Mesothelial cell of epicardium (in vitro differentiated cells): Measurements from ENCODE around the gene KRTAP4-11. TPM values are rescaled to one million over a fixed set of nuclear protein-coding genes. Genes with fewer than 3 reads are reported as not detected.
"Not testable (repeated sequence)": the region's sequence is repeated elsewhere in the genome, so short reads cannot be mapped to it uniquely, and the experiment has no call there.

Experiments
- DNase-seq, 2 experiments: peaks; one replicate each; pipeline ENCODE4 v3.0.0; 2021; ENCODE audit warnings: low spot score in 2 of 2; ENCODE audit not compliant: unreplicated experiment in 2 of 2
- H3K27ac Mint-ChIP-seq: 2 replicates; pipeline ENCODE4 v1.8.0; 2021; ENCODE audit warnings: mixed read lengths
- H3K27me3 Mint-ChIP-seq: 2 replicates; pipeline ENCODE4 v1.8.0; 2021; ENCODE audit warnings: low read depth, mixed read lengths
- H3K36me3 Mint-ChIP-seq: 2 replicates; pipeline ENCODE4 v1.8.0; 2021; ENCODE audit warnings: mixed read lengths
- H3K4me1 Mint-ChIP-seq: 2 replicates; pipeline ENCODE4 v1.8.0; 2021; ENCODE audit warnings: mixed read lengths
- H3K4me3 Mint-ChIP-seq: 2 replicates; pipeline ENCODE4 v1.8.0; 2021; ENCODE audit warnings: mild to moderate bottlenecking, moderate library complexity, mixed read lengths
- H3K9me3 Mint-ChIP-seq: 2 replicates; pipeline ENCODE4 v1.8.0; 2021; ENCODE audit warnings: mixed read lengths
- total RNA-seq: library from RNA; stranded (reverse); gene quantifications from 3 replicates; pipeline ENCODE4 v1.2.1, GENCODE V29; 2021
- TF ChIP-seq, protein P1 (sequence below): fragments of 200-600 bp; sonication (generic); IDR thresholded peaks from one replicate; pipeline ENCODE4 v1.5.0; 2021; ENCODE audit warnings: antibody characterized with exemption; ENCODE audit not compliant: unreplicated experiment

Gene KRTAP4-11
- total RNA-seq, 1 donor from 2014 or later: not detected

DNA sequence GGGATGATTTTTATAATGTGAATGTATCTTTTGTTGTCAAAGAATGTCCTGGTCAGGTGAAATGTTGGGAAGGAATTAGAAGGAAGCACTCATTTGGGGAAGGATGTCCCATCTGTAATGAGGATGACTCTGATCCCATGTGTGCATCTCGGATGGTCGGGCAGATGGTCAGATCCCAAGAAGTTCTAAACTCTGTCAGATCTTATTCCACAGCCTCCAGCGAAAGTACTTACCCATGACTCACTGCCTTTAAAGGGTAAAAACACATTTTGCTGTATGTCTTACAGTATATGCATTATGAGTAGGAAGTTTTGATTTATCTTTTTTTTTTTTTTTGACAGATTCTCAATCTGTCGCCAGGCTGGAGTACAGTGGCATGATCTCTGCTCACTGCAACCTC, 548 bp upstream of the KRTAP4-11 start:
- Mint-ChIP-seq H3K9me3 (peaks cover 5% of the 10 kb centered on the region), H3K27ac (no peak overlapping the region), H3K36me3 (no peaks in the 10 kb centered on the region), H3K27me3 (peaks cover 10% of the 10 kb centered on the region), H3K4me3 (no peak overlapping the region), H3K4me1 (peaks cover 37% of the 10 kb centered on the region)
- DNase-seq: no peak
- TF ChIP-seq, protein P1, sequence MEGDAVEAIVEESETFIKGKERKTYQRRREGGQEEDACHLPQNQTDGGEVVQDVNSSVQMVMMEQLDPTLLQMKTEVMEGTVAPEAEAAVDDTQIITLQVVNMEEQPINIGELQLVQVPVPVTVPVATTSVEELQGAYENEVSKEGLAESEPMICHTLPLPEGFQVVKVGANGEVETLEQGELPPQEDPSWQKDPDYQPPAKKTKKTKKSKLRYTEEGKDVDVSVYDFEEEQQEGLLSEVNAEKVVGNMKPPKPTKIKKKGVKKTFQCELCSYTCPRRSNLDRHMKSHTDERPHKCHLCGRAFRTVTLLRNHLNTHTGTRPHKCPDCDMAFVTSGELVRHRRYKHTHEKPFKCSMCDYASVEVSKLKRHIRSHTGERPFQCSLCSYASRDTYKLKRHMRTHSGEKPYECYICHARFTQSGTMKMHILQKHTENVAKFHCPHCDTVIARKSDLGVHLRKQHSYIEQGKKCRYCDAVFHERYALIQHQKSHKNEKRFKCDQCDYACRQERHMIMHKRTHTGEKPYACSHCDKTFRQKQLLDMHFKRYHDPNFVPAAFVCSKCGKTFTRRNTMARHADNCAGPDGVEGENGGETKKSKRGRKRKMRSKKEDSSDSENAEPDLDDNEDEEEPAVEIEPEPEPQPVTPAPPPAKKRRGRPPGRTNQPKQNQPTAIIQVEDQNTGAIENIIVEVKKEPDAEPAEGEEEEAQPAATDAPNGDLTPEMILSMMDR: no peak

DNA sequence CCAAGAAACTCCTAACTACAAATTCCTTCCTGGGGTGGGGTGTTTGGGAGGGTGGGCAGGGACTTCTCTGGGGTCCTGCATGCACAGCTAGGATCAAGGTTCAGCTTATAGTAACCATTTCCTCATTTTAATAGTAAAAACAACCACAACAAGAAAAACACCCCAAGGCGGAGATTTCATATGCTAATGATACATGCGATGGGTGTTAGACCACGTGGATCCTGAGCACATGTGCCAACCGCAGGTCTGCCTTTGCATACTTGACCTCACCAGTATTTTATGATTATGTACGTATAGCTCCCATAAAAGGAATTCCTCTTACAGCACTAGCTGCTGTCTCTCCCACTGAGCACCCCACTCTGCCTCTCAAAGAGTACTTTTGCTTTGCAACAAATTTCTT, 1.9 kb downstream of the KRTAP4-11 start:
- H3K27me3 Mint-ChIP-seq: peaks cover 6% of the 10 kb centered on the region
- no peak for DNase-seq
- H3K4me3 Mint-ChIP-seq: no peak overlapping the region
- no peak overlapping the region for H3K27ac Mint-ChIP-seq
- H3K36me3 Mint-ChIP-seq: peaks cover 2% of the 10 kb centered on the region
- TF ChIP-seq, protein P1: no peak
- H3K4me1 Mint-ChIP-seq: peaks cover 33% of the 10 kb centered on the region
- peaks cover 10% of the 10 kb centered on the region for H3K9me3 Mint-ChIP-seq

DNA sequence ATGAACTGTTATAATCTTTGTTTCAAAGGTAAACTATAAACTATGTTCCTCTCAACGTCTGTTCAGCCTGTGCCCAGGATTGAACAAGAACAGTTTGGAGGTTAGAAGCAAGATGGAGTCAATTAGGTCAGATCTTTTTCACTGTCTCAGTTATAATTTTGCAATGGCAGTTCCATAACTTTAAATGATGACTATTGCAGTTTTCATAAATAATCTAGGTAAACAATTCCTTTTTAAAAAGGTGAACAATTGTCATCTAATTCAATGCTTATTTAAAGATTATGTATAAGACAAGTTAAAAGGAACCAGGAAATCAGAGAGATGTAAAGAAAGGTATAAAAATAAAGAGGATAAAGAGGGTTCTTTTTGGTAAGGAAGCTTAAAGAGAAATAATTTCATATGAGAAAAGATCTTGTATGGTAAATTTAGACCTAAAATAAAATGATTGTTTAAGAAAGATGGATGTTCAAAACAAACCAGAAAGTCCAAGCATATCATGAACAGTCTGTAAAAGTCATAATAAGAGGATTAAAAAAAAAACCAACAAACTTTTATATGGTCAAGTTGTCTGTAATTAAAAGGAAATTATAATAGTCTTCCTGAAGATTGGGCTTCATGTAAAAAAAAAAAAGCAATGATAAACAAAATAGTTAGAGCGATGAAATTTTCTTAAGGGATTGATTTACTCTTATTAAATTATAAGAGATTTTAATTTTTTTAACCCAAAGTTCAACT, 6.9 kb downstream of the KRTAP4-11 start:
- Mint-ChIP-seq H3K27me3 (no peaks in the 10 kb centered on the region), H3K36me3 (peaks cover 4% of the 10 kb centered on the region), H3K4me1 (peaks cover 11% of the 10 kb centered on the region), H3K4me3 (no peak overlapping the region), H3K9me3 (peaks cover 23% of the 10 kb centered on the region), H3K27ac (no peak overlapping the region)
- TF ChIP-seq, protein P1: no peak
- DNase-seq: no peak

DNA sequence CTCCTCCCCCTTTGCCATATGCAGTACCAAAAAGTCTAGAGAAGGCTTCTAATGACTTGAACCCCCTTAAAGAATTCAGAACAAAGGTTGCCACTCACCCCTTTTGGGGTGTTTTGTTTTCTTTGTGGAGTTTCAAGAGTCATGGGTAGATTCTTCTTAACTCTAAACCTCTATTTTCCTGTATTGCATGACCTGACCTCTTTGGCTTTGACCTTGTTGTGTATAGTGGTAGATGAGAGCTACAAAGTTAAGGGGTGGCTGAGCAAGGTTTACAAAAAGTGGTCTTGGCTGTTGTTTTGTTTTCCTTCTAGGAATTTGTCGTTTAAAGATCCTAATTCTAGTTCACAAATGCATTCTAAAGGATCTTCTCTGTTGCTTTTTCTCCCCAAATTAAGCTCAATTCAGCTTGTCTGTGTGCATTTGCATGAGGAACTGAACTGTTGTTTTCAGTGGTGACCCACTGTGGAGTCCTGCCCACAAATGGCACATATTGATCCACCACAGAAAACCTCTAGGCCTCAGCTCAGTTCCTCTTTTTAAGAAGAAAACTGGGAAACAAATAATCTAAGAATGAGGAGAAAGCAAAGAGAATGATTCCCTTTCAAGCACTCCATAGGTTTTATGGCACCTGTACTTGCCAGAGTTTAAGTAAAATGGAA, 9.3 kb downstream of the KRTAP4-11 start:
- not testable (repeated sequence) for H3K36me3 Mint-ChIP-seq, DNase-seq, H3K4me3 Mint-ChIP-seq, H3K27me3 Mint-ChIP-seq, H3K27ac Mint-ChIP-seq
- Mint-ChIP-seq H3K4me1 (peaks cover 11% of the 10 kb centered on the region), H3K9me3 (peaks cover 23% of the 10 kb centered on the region)

DNA sequence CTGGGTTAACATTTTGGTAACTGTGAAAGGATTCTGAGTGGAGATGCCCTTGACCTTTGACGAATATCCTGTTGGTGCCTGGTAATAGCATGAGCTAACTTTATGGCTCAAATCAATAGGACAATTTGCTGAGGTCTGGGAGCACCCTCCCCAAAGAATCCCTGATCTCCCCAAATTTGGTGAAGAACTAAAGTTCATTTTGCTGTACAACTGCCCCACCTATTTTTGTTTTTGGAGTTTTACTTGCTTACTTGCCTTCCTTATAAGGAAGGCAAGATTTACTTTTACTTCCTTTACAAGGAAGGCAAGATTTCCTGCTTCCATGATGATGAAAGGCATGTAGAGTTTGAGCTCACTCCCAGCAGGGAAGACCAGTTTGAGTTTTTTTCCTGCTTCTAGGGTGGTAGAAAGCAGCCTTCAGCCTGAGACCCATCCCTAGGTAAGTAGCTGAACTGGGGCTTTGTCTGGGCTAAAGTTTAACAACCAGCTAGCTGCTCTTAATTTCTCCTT, 10.2 kb downstream of the KRTAP4-11 start:
- Mint-ChIP-seq H3K4me1 (peaks cover 17% of the 10 kb centered on the region), H3K36me3 (peaks cover 2% of the 10 kb centered on the region), H3K9me3 (peaks cover 20% of the 10 kb centered on the region), H3K4me3 (no peak overlapping the region), H3K27ac (no peak overlapping the region), H3K27me3 (no peaks in the 10 kb centered on the region)
- DNase-seq: no peak
- TF ChIP-seq, protein P1: no peak

DNA sequence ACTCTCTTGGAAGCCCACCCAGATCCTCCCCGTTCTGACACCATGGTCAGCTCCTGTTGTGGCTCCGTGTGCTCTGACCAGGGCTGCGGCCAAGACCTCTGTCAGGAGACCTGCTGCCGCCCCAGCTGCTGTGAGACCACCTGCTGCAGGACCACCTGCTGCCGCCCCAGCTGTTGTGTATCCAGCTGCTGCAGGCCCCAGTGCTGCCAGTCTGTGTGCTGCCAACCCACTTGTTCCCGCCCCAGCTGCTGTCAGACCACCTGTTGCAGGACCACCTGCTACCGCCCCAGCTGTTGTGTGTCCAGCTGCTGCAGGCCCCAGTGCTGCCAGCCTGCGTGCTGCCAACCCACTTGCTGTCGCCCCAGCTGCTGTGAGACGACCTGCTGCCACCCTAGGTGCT, 12.8 kb downstream of the KRTAP4-11 start, which contains the start of gene KRTAP4-9:
TSS of gene KRTAP4-9 (plus strand) at position 43 of the 400 bp plus-strand sequence. CDS start at position 43, 0 bp downstream.
- H3K27me3 Mint-ChIP-seq, DNase-seq, H3K4me3 Mint-ChIP-seq, H3K27ac Mint-ChIP-seq, H3K9me3 Mint-ChIP-seq, H3K36me3 Mint-ChIP-seq: not testable (repeated sequence)
- peaks cover 20% of the 10 kb centered on the region for H3K4me1 Mint-ChIP-seq

DNA sequence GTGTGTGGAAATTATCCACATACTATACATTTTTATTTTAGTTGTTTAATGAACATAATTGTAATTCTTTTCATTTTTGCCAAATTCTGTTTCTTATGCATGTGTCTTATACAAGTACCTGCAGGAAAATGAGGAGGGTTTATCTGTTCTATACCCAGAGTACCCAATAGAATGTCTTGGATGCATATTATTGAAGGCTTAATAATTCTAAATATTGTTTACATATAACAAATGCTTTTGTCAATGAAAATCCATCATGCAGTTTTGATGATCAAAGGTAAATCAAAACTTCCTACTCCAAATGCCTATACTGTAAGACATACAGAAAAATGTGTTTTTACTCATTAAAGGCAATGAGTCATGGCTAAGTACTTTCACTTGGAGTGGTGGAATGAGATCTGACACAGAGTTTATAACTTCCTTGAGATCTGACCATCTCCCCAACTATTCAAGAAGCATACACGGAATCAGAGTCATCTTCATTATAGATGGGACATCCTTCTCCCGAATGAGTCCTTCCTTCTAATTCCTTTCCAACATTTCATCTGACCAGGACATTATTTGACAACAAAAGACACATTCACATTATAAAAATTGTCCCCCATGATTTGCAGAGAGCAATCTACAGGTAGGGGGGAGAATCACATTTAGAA, 13.7 kb downstream of the KRTAP4-11 start:
- H3K4me3 Mint-ChIP-seq, H3K27me3 Mint-ChIP-seq, DNase-seq, H3K36me3 Mint-ChIP-seq, H3K9me3 Mint-ChIP-seq, H3K27ac Mint-ChIP-seq: not testable (repeated sequence)
- peaks cover 28% of the 10 kb centered on the region for H3K4me1 Mint-ChIP-seq
